H9 (cell line): ENCODE measurements around the gene PTOV1. TPM values are rescaled to one million over a fixed set of nuclear protein-coding genes. Genes with fewer than 3 reads are reported as not detected.

Source experiments
- DNase-seq: peaks from one replicate; pipeline ENCODE4 v3.0.0-alpha.2; 2017
- H2AFZ ChIP-seq: one replicate; pipeline ENCODE4 v1.6.1; 2013; ENCODE audit warnings: mild to moderate bottlenecking, low read length, control low read depth, moderate library complexity
- H2AK5ac ChIP-seq: 2 replicates; pipeline ENCODE4 v1.6.1; 2013; ENCODE audit warnings: low read length, control low read depth, mixed read lengths; ENCODE audit not compliant: insufficient read length
- H2BK120ac ChIP-seq: one replicate; pipeline ENCODE4 v1.6.1; 2013; ENCODE audit warnings: low read depth, mild to moderate bottlenecking, low read length, control low read depth, inconsistent platforms; ENCODE audit not compliant: poor library complexity, severe bottlenecking
- H2BK12ac ChIP-seq: 2 replicates; pipeline ENCODE4 v1.6.1; 2013; ENCODE audit warnings: low read length, control low read depth, mixed read lengths, low read depth; ENCODE audit not compliant: insufficient read length
- H2BK15ac ChIP-seq: 2 replicates; pipeline ENCODE4 v1.6.1; 2013; ENCODE audit warnings: low read depth, low read length, control low read depth
- H2BK20ac ChIP-seq: one replicate; pipeline ENCODE4 v1.6.1; 2013; ENCODE audit warnings: low read depth, mild to moderate bottlenecking, low read length, control low read depth, inconsistent platforms; ENCODE audit not compliant: poor library complexity, severe bottlenecking
- H2BK5ac ChIP-seq: 2 replicates; pipeline ENCODE4 v1.6.1; 2013; ENCODE audit warnings: low read length, control low read depth, mixed read lengths; ENCODE audit not compliant: insufficient read length
- H3K14ac ChIP-seq: 2 replicates; pipeline ENCODE4 v1.6.1; 2013; ENCODE audit warnings: low read length, control low read depth; ENCODE audit not compliant: insufficient read depth
- H3K18ac ChIP-seq: 2 replicates; pipeline ENCODE4 v1.6.1; 2013; ENCODE audit warnings: low read depth, mild to moderate bottlenecking, mixed read lengths, low read length, control low read depth; ENCODE audit not compliant: insufficient read length
- H3K23ac ChIP-seq: 2 replicates; pipeline ENCODE4 v1.6.1; 2013; ENCODE audit warnings: low read length, control low read depth, mixed read lengths, low read depth; ENCODE audit not compliant: insufficient read length
- H3K23me2 ChIP-seq: 2 replicates; pipeline ENCODE4 v1.6.1; 2013; ENCODE audit warnings: low read depth, mild to moderate bottlenecking, mixed read lengths, low read length, control low read depth; ENCODE audit not compliant: insufficient read length, poor library complexity, severe bottlenecking
- H3K27ac ChIP-seq: 2 replicates; pipeline ENCODE4 v1.5.1; 2013; ENCODE audit warnings: low read length, control low read depth, mixed read lengths, low read depth; ENCODE audit not compliant: insufficient read length
- H3K27me3 ChIP-seq: 2 replicates; pipeline ENCODE4 v1.6.1; 2013; ENCODE audit warnings: low read length, control low read depth, inconsistent platforms; ENCODE audit not compliant: insufficient read depth
- H3K4ac ChIP-seq: 2 replicates; pipeline ENCODE4 v1.6.1; 2013; ENCODE audit warnings: low read depth, mild to moderate bottlenecking, control low read depth, inconsistent platforms, low read length, moderate library complexity
- H3K4me1 ChIP-seq: 2 replicates; pipeline ENCODE4 v1.6.1; 2013; ENCODE audit warnings: low read length, control low read depth, inconsistent platforms; ENCODE audit not compliant: insufficient read depth
- H3K4me2 ChIP-seq: 2 replicates; pipeline ENCODE4 v1.6.1; 2013; ENCODE audit warnings: low read length, control low read depth, mixed read lengths; ENCODE audit not compliant: insufficient read length, insufficient read depth
- H3K56ac ChIP-seq: 2 replicates; pipeline ENCODE4 v1.6.1; 2013; ENCODE audit warnings: low read depth, mild to moderate bottlenecking, mixed read lengths, low read length, control low read depth; ENCODE audit not compliant: insufficient read length
- H3K79me1 ChIP-seq: 2 replicates; pipeline ENCODE4 v1.6.1; 2013; ENCODE audit warnings: low read depth, mild to moderate bottlenecking, moderate library complexity, low read length, control low read depth, inconsistent platforms; ENCODE audit not compliant: insufficient read depth, poor library complexity, severe bottlenecking
- H3K79me2 ChIP-seq: 2 replicates; pipeline ENCODE4 v1.6.1; 2013; ENCODE audit warnings: low read length, control low read depth, inconsistent platforms; ENCODE audit not compliant: insufficient read depth
- H3K9ac ChIP-seq: 2 replicates; pipeline ENCODE4 v1.6.1; 2013; ENCODE audit warnings: low read length, control low read depth, mixed read lengths; ENCODE audit not compliant: insufficient read length; ENCODE audit errors: extremely low read depth
- H3K9me3 ChIP-seq: one replicate; pipeline ENCODE4 v1.6.1; 2013; ENCODE audit warnings: low read depth, low read length, inconsistent platforms; ENCODE audit not compliant: control insufficient read depth
- H3T11ph ChIP-seq: one replicate; pipeline ENCODE4 v1.6.1; 2013; ENCODE audit warnings: mild to moderate bottlenecking, low read length, control low read depth, inconsistent platforms
- H4K20me1 ChIP-seq: one replicate; pipeline ENCODE4 v1.6.1; 2013; ENCODE audit not compliant: control insufficient read depth, insufficient read length, insufficient read depth
- H4K5ac ChIP-seq: 2 replicates; pipeline ENCODE4 v1.6.1; 2013; ENCODE audit warnings: low read depth, mild to moderate bottlenecking, mixed read lengths, low read length, control low read depth; ENCODE audit not compliant: insufficient read length
- H4K8ac ChIP-seq: replicated peaks from 2 replicates; pipeline ENCODE4 v1.6.1; 2013; ENCODE audit warnings: low read length, control low read depth, mixed read lengths, low read depth; ENCODE audit not compliant: insufficient read length
- H4K91ac ChIP-seq: 2 replicates; pipeline ENCODE4 v1.6.1; 2013; ENCODE audit warnings: low read depth, mild to moderate bottlenecking, moderate library complexity, mixed read lengths, low read length, control low read depth; ENCODE audit not compliant: insufficient read length
- H3K27ac Mint-ChIP-seq, 3 experiments: 2 replicates in 2 of 3; 3 replicates in 1 of 3; pipeline ENCODE4 v1.8.0; 2020 to 2021; ENCODE audit warnings: mixed read lengths in 3 of 3, mild to moderate bottlenecking in 1 of 3, moderate library complexity in 1 of 3
- H3K27me3 Mint-ChIP-seq: 2 replicates; pipeline ENCODE4 v1.8.0; 2021; ENCODE audit warnings: low read depth, mild to moderate bottlenecking, moderate library complexity, mixed read lengths
- H3K36me3 Mint-ChIP-seq, 3 experiments: 2 replicates in 2 of 3; 3 replicates in 1 of 3; pipeline ENCODE4 v1.8.0; 2020 to 2021; ENCODE audit warnings: low read depth in 3 of 3, mixed read lengths in 3 of 3; ENCODE audit not compliant: insufficient read depth in 1 of 3
- H3K4me1 Mint-ChIP-seq, 2 experiments: 2 replicates each; pipeline ENCODE4 v1.8.0; 2020; ENCODE audit warnings: mixed read lengths in 2 of 2
- H3K4me3 Mint-ChIP-seq, 2 experiments: 2 replicates in 1 of 2; 3 replicates in 1 of 2; pipeline ENCODE4 v1.8.0; 2020 to 2021; ENCODE audit warnings: mild to moderate bottlenecking in 2 of 2, mixed read lengths in 2 of 2, moderate library complexity in 1 of 2
- H3K9me3 Mint-ChIP-seq, 2 experiments: 2 replicates in 1 of 2; 3 replicates in 1 of 2; pipeline ENCODE4 v1.8.0; 2020; ENCODE audit warnings: mild to moderate bottlenecking in 2 of 2, mixed read lengths in 2 of 2, moderate library complexity in 1 of 2
- WGBS: extraction: QIAGEN DNeasy Blood & Tissue Kit; methylation state at CpG from one replicate; pipeline ENCODE4 v1.1.7; 2013; ENCODE audit warnings: missing lambda C conversion rate, low lambda C conversion rate, mixed read lengths; ENCODE audit not compliant: insufficient read length; ENCODE audit errors: extremely low coverage; 5-methylcytosine and 5-hydroxymethylcytosine counted together
- total RNA-seq: library from RNA; stranded (reverse); gene quantifications from 2 replicates; pipeline ENCODE4 v1.2.1, GENCODE V29; 2021
- TF ChIP-seq, protein P1 (sequence below): fragments of 200-600 bp; sonication (generic); conservative IDR thresholded peaks from 3 replicates; pipeline ENCODE4 v1.8.0; 2021; ENCODE audit warnings: antibody characterized with exemption, mild to moderate bottlenecking

PTOV1 gene
- total RNA-seq, 1 experiment from 2014 or later: 309 TPM

DNA sequence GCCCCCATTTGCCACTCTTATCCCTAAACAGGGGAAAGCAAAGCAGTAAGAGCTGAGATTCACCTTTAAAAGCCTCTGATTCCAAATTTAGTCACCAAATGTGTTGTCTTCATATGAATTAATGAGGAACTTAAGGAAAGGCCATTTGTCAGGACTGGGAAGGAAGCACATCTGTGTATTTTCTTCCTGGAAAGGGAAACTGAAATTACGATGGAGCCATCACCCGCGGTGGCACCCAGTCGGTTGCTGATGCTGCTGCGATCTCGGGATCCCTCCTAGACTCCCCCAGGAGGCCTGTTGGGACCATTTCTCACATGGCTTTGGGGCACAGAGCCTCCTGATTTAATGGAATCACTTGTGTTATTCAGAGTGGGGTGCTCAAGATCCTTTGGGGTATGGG, 53.2 kb downstream of the PTOV1 start:
- Mint-ChIP-seq H3K4me3 (no peak overlapping the region), H3K27me3 (peaks cover 5% of the 10 kb centered on the region; the same call in 1 of the 2 replicates), H3K9me3 (no peaks in the 10 kb centered on the region), H3K4me1 (peaks cover 17 to 25% of the 10 kb centered on the region in 2 experiments), H3K27ac (no peak overlapping the region), H3K36me3 (peaks cover 21 to 36% (median 29%) of the 10 kb centered on the region in 3 experiments; a peak in 6 of 7 replicates)
- no CpG with 5 or more reads among the region's 6 CpGs for WGBS
- H4K91ac ChIP-seq: no peak overlapping the region
- no peak overlapping the region for H4K5ac ChIP-seq
- no peak overlapping the region for H3K18ac ChIP-seq
- H3K79me2 ChIP-seq: no peaks in the 10 kb centered on the region
- H3K56ac ChIP-seq: no peak overlapping the region
- no peak overlapping the region for H3T11ph ChIP-seq
- no peak overlapping the region for H3K23ac ChIP-seq
- no peaks in the 10 kb centered on the region for H3K27me3 ChIP-seq
- TF ChIP-seq, protein P1, sequence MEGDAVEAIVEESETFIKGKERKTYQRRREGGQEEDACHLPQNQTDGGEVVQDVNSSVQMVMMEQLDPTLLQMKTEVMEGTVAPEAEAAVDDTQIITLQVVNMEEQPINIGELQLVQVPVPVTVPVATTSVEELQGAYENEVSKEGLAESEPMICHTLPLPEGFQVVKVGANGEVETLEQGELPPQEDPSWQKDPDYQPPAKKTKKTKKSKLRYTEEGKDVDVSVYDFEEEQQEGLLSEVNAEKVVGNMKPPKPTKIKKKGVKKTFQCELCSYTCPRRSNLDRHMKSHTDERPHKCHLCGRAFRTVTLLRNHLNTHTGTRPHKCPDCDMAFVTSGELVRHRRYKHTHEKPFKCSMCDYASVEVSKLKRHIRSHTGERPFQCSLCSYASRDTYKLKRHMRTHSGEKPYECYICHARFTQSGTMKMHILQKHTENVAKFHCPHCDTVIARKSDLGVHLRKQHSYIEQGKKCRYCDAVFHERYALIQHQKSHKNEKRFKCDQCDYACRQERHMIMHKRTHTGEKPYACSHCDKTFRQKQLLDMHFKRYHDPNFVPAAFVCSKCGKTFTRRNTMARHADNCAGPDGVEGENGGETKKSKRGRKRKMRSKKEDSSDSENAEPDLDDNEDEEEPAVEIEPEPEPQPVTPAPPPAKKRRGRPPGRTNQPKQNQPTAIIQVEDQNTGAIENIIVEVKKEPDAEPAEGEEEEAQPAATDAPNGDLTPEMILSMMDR: no peak
- H4K8ac ChIP-seq: no peak overlapping the region
- H3K9me3 ChIP-seq: no peaks in the 10 kb centered on the region
- no peak overlapping the region for H2BK5ac ChIP-seq
- no peaks in the 10 kb centered on the region for H3K23me2 ChIP-seq
- H2BK120ac ChIP-seq: no peak overlapping the region
- H2BK12ac ChIP-seq: no peak overlapping the region
- no peak for DNase-seq
- no peak overlapping the region for H2AK5ac ChIP-seq
- no peak overlapping the region for H3K4ac ChIP-seq
- H3K9ac ChIP-seq: no peak overlapping the region
- H3K27ac ChIP-seq: no peak overlapping the region
- no peaks in the 10 kb centered on the region for H3K79me1 ChIP-seq
- no peak overlapping the region for H3K14ac ChIP-seq
- no peaks in the 10 kb centered on the region for H4K20me1 ChIP-seq
- no peak overlapping the region for H2BK20ac ChIP-seq
- no peak overlapping the region for H2BK15ac ChIP-seq
- H3K4me2 ChIP-seq: no peak overlapping the region
- H2AFZ ChIP-seq: no peak overlapping the region
- no peaks in the 10 kb centered on the region; the same call in 1 of the 2 replicates for H3K4me1 ChIP-seq
